ENCODE measurements around the gene RNASE12. TPM values are rescaled to one million over a fixed set of nuclear protein-coding genes. Genes with fewer than 3 reads are reported as not detected.
A peak's percentile ranks its signal among the peaks of the same experiment; 100 is the strongest.

RNASE12 gene
- total and polyA plus RNA-seq, 7 donors: not detected

DNA sequence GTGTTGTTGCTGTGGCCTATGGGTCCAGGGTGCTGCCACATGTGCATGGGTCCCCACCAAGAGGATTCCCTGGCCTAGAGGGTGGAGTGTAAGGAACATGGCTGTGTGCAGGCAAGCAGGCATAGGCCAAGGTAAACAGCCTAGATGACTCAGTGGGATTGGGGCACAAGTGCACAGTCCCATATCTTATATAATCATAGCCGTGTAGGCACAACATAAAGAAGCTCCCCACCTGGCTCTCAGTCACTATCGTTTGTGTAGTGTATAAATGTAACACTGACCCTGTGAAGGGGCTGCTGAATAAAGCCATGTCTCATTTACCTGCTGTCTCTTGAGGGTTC lies 15.7 kb upstream of the RNASE12 start:
- Histone ChIP-seq H3K4me3 (no peak overlapping the region), H3K36me3 (no peaks in the 10 kb centered on the region), H3K27me3 (no peaks in the 10 kb centered on the region), H3K4me1 (peaks cover 0 to 11% (median 4%) of the 10 kb centered on the region in 4 donors), H3K27ac (no peak overlapping the region), H3K9me3 (no peaks in the 10 kb centered on the region)
- intact Hi-C loops (cut with DNase I): no loop called here
- TF ChIP-seq POLR2AphosphoS5 (IDR thresholded peaks at IDR 0.05) (no peak), POLR2A (IDR thresholded peaks at IDR 0.05) (no peak), EP300 (IDR thresholded peaks at IDR 0.05) (no peak)
- TF ChIP-seq, protein P1, sequence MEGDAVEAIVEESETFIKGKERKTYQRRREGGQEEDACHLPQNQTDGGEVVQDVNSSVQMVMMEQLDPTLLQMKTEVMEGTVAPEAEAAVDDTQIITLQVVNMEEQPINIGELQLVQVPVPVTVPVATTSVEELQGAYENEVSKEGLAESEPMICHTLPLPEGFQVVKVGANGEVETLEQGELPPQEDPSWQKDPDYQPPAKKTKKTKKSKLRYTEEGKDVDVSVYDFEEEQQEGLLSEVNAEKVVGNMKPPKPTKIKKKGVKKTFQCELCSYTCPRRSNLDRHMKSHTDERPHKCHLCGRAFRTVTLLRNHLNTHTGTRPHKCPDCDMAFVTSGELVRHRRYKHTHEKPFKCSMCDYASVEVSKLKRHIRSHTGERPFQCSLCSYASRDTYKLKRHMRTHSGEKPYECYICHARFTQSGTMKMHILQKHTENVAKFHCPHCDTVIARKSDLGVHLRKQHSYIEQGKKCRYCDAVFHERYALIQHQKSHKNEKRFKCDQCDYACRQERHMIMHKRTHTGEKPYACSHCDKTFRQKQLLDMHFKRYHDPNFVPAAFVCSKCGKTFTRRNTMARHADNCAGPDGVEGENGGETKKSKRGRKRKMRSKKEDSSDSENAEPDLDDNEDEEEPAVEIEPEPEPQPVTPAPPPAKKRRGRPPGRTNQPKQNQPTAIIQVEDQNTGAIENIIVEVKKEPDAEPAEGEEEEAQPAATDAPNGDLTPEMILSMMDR (IDR thresholded peaks at IDR 0.05): no peak
- DNase-seq: no peak
- WGBS, 2 donors: 22 to 73% methylated on average over 2 of the region's 2 CpGs

GRCh38 chr14:20606190-20606901 lies 15.2 kb upstream of the RNASE12 start:
- Histone ChIP-seq H3K9me3 (no peaks in the 10 kb centered on the region), H3K36me3 (no peaks in the 10 kb centered on the region), H3K27me3 (no peaks in the 10 kb centered on the region), H3K27ac (no peak overlapping the region), H3K4me1 (peaks cover 0 to 9% (median 4%) of the 10 kb centered on the region in 4 donors), H3K4me3 (no peak overlapping the region)
- TF ChIP-seq, protein P1 (IDR thresholded peaks at IDR 0.05): peak in 1 of 4 experiments; percentile 6
- no peak for TF ChIP-seq POLR2AphosphoS5 (IDR thresholded peaks at IDR 0.05)
- WGBS, 2 donors: 21 to 46% methylated on average over 8 of the region's 8 CpGs
- no peak for DNase-seq
- intact Hi-C loops (cut with DNase I): no loop called here

DNA sequence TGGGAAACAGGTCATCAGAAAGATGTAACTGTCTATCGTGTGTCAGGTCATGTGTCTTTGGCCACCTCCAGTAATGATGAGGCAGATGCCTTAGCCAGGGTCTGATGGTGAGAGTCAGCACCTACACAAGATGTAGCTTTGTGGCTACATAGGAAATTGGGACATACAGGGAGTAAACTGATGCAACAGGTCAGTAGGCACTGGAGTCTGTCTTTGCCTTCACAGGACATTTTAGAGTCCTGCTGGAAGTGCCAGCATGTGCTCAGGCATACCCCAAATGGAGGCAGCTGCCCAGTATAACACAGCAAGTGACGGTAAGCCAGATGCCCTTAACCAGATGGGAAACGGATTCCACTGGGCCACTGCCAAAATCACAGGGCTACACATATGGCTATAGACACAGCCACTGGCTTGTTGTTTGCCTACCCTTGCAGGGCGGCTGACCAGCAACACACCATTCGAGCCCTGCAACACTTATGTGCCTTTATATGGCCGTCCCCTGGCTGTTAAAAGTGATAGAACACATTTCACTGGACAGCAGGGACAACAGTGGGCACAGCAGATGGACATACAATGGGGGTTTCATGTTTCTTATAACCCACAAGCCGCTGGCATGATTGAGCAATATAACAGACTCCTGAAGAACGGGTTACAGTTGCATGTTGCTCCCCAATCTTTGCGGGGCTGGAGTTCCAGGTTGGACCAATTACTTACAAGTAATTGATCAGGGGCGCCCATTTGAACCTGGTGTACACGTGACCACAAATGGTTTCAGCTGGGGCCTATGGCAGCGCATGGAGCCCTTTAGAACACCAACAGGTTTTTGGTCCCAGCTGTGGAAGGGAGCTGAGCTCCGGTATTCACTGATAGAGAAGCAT lies 12.9 kb upstream of the RNASE12 start:
- Histone ChIP-seq H3K9me3 (no peaks in the 10 kb centered on the region), H3K4me3 (no peak overlapping the region), H3K27me3 (no peaks in the 10 kb centered on the region), H3K36me3 (no peaks in the 10 kb centered on the region), H3K27ac (no peak overlapping the region), H3K4me1 (no peaks in the 10 kb centered on the region)
- no peak for TF ChIP-seq EP300 (IDR thresholded peaks at IDR 0.05)
- TF ChIP-seq, protein P1 (IDR thresholded peaks at IDR 0.05): no peak
- TF ChIP-seq POLR2AphosphoS5 (IDR thresholded peaks at IDR 0.05): no peak
- no peak for TF ChIP-seq POLR2A (IDR thresholded peaks at IDR 0.05)
- no peak for DNase-seq
- intact Hi-C loops (cut with DNase I): no loop called here
- 81 to 83% methylated on average over 13 of the region's 13 CpGs for WGBS, 2 donors

- no peaks in the 10 kb centered on the region for H3K36me3 ChIP-seq
- 91% methylated on average over 9 of the region's 9 CpGs for WGBS, 2 donors
- intact Hi-C loops (cut with DNase I): no loop called here
- H3K9me3 ChIP-seq: no peaks in the 10 kb centered on the region
- TF ChIP-seq EP300 (IDR thresholded peaks at IDR 0.05): no peak
- no peaks in the 10 kb centered on the region for H3K4me1 ChIP-seq
- H3K4me3 ChIP-seq: no peak overlapping the region
- no peak overlapping the region for H3K27ac ChIP-seq
- no peaks in the 10 kb centered on the region for H3K27me3 ChIP-seq
- DNase-seq: no peak
These were observed 11.4 kb upstream of the RNASE12 start for GRCh38 chr14:20602583-20602982.

DNA sequence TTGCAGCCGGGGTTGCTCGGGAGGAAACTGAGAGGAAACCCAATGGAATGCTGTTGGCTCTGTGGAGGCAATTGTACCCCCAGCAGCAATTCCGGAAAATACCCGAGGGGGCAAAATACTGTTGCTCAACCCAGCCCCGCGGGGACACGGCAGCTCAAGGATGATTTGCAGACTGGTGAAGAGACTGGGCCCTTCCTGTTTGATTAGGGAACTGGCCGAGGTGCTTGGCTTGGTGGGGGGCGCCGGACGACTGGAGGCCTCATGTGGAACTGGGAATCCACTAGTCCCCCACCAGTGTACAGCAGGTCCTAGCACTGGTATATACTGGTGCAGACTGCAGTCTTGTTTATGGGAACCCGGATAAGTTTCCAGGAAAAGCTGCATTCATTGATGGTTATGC lies 10.3 kb upstream of the RNASE12 start:
- Histone ChIP-seq H3K27me3 (no peaks in the 10 kb centered on the region), H3K9me3 (no peaks in the 10 kb centered on the region), H3K36me3 (no peaks in the 10 kb centered on the region), H3K4me3 (no peak overlapping the region), H3K4me1 (no peaks in the 10 kb centered on the region), H3K27ac (no peak overlapping the region)
- DNase-seq: no peak
- intact Hi-C loops (cut with DNase I): no loop called here
- WGBS, 2 donors: 82 to 88% methylated on average over 12 of the region's 12 CpGs
- TF ChIP-seq, protein P1 (IDR thresholded peaks at IDR 0.05): no peak

Measured in sigmoid colon (tissue), 7 donors.